ENCODE data around the gene RAB7B.

- TF ChIP-seq EZH2 (IDR thresholded peaks at IDR 0.05; ENCODE audit: low read length, missing control alignments) (no peak), CTCF (conservative IDR thresholded peaks at IDR 0.05 in 1 of 2, IDR thresholded peaks at IDR 0.05 in 1 of 2; ENCODE audit: low read depth in 1 of 2, low read length in 2 of 2) (no peak)
Measured at GRCh38 chr1:205980237-205980870, 22.8 kb downstream of the RAB7B start.
